Natural killer cell (primary cell): ENCODE data around the gene CHST9. TPM values are rescaled to one million over a fixed set of nuclear protein-coding genes. Genes with fewer than 3 reads are reported as not detected.

Source experiments
- ATAC-seq, 3 donors: fragments of 150-1000 bp in 2 of 3; fragments of 200-7000 bp in 1 of 3; cut with Tn5 transposase; 1 replicate in 1 of 3; 2 replicates in 2 of 3; pipeline ENCODE4 v1.10.0; 2021; ENCODE audit warnings: mild to moderate bottlenecking in 2 of 3, moderate library complexity in 2 of 3
- DNase-seq, 2 donors: peaks; one replicate each; pipeline versions ENCODE4 v3.0.0 to v3.0.0-alpha.2; 2013 to 2021; ENCODE audit warnings: mixed read lengths in 1 of 2
- H3K27ac ChIP-seq: one replicate; pipeline ENCODE4 v1.5.1; 2013; ENCODE audit warnings: mild to moderate bottlenecking, low read length
- H3K27me3 ChIP-seq: one replicate; pipeline ENCODE4 v1.6.1; 2013; ENCODE audit warnings: low read length; ENCODE audit not compliant: control insufficient read depth, insufficient read depth
- H3K36me3 ChIP-seq: one replicate; pipeline ENCODE4 v1.6.1; 2013; ENCODE audit warnings: low read length; ENCODE audit not compliant: control insufficient read depth, insufficient read depth
- H3K4me1 ChIP-seq: one replicate; pipeline ENCODE4 v1.6.1; 2013; ENCODE audit warnings: low read length; ENCODE audit not compliant: control insufficient read depth, insufficient read depth
- H3K4me3 ChIP-seq: one replicate; pipeline ENCODE4 v1.5.1; 2013; ENCODE audit warnings: low read length
- H3K9me3 ChIP-seq: one replicate; pipeline ENCODE4 v1.6.1; 2013; ENCODE audit warnings: low read length; ENCODE audit not compliant: control insufficient read depth, insufficient read depth
- H3K27ac Mint-ChIP-seq, 2 donors: one replicate each; pipeline ENCODE4 v1.8.0; 2022; ENCODE audit warnings: mild to moderate bottlenecking in 2 of 2, mixed read lengths in 2 of 2, moderate library complexity in 1 of 2
- H3K27me3 Mint-ChIP-seq, 2 donors: one replicate each; pipeline ENCODE4 v1.8.0; 2022; ENCODE audit warnings: low read depth in 2 of 2, mixed read lengths in 2 of 2
- H3K36me3 Mint-ChIP-seq: one replicate; pipeline ENCODE4 v1.8.0; 2022; ENCODE audit warnings: mixed read lengths
- H3K4me1 Mint-ChIP-seq, 2 donors: one replicate each; pipeline ENCODE4 v1.8.0; 2022; ENCODE audit warnings: mixed read lengths in 2 of 2
- H3K4me3 Mint-ChIP-seq: one replicate; pipeline ENCODE4 v1.8.0; 2022; ENCODE audit warnings: mild to moderate bottlenecking, moderate library complexity, mixed read lengths
- H3K9me3 Mint-ChIP-seq, 2 donors: one replicate each; pipeline ENCODE4 v1.8.0; 2022; ENCODE audit warnings: mixed read lengths in 2 of 2
- CTCF ChIP-seq: fragments of 200-600 bp; IDR thresholded peaks from one replicate; pipeline ENCODE4 v1.8.0; 2022; ENCODE audit warnings: antibody characterized with exemption
- WGBS: methylation state at CpG from one replicate; pipeline ENCODE4 v1.1.7; 2013; ENCODE audit warnings: missing lambda C conversion rate; ENCODE audit not compliant: insufficient coverage; 5-methylcytosine and 5-hydroxymethylcytosine counted together
- intact Hi-C: fragments of 100-400 bp; cut with micrococcal nuclease; formaldehyde crosslinking; loops from one replicate; pipeline ENCODE4 v1.14.2; 2022
- total RNA-seq, 4 donors: library from RNA; stranded (reverse); fragments of 120-200 nt in 1 of 4; gene quantifications; one replicate each; pipeline versions ENCODE4 v1.2.3 to v1.2.4, GENCODE V29; 2013 to 2022

The CHST9 gene
- total RNA-seq, 3 donors from 2014 or later (not counting 1 experiment from before 2014, with no cell fraction given), result not detected

- H3K36me3 ChIP-seq, result no peaks in the 10 kb centered on the region
- H3K27ac ChIP-seq, result no peak overlapping the region
- no peak for DNase-seq
- 92% methylated on average over 2 of the region's 3 CpGs for WGBS
- intact Hi-C loops, result no loop called here
- no peaks in the 10 kb centered on the region for H3K36me3 Mint-ChIP-seq
- H3K9me3 Mint-ChIP-seq, result peaks cover 6 to 8% of the 10 kb centered on the region in 2 donors
- no peaks in the 10 kb centered on the region for H3K27me3 Mint-ChIP-seq
- H3K4me3 ChIP-seq, result no peak overlapping the region
- H3K4me1 Mint-ChIP-seq, result no peaks in the 10 kb centered on the region
- no peak overlapping the region for H3K27ac Mint-ChIP-seq
- H3K27me3 ChIP-seq, result no peaks in the 10 kb centered on the region
- no peak for TF ChIP-seq CTCF
- no peak for ATAC-seq
- H3K4me1 ChIP-seq, result no peaks in the 10 kb centered on the region
- H3K4me3 Mint-ChIP-seq, result no peak overlapping the region
- H3K9me3 ChIP-seq, result no peaks in the 10 kb centered on the region
Measured at GRCh38 chr18:26943906-26944305, 241.2 kb downstream of the CHST9 start.

GRCh38 chr18:26941584-26941983, 243.5 kb downstream of the CHST9 start:
- H3K27ac ChIP-seq, result no peak overlapping the region
- Mint-ChIP-seq H3K4me1 (no peaks in the 10 kb centered on the region), H3K4me3 (no peak overlapping the region), H3K27me3 (no peaks in the 10 kb centered on the region), H3K9me3 (peaks cover 6% of the 10 kb centered on the region in 2 donors), H3K36me3 (no peaks in the 10 kb centered on the region), H3K27ac (no peak overlapping the region)
- no peak for TF ChIP-seq CTCF
- DNase-seq (no peak), ATAC-seq (no peak)
- H3K27me3 ChIP-seq, result no peaks in the 10 kb centered on the region
- WGBS, result 87% methylated on average over 4 of the region's 6 CpGs
- H3K4me1 ChIP-seq, result no peaks in the 10 kb centered on the region
- intact Hi-C loops, result no loop called here
- no peaks in the 10 kb centered on the region for H3K9me3 ChIP-seq
- H3K36me3 ChIP-seq, result no peaks in the 10 kb centered on the region
- H3K4me3 ChIP-seq, result no peak overlapping the region

- 80% methylated on average over 4 of the region's 5 CpGs for WGBS
Measured at GRCh38 chr18:26940744-26941398, 244.2 kb downstream of the CHST9 start.

More at GRCh38 chr18:26940744-26941398, 244.2 kb downstream of the CHST9 start:
- Mint-ChIP-seq H3K27ac (no peak overlapping the region), H3K36me3 (no peaks in the 10 kb centered on the region), H3K27me3 (no peaks in the 10 kb centered on the region), H3K4me1 (no peaks in the 10 kb centered on the region), H3K9me3 (peaks cover under 1 to 4% of the 10 kb centered on the region in 2 donors), H3K4me3 (no peak overlapping the region)
- Histone ChIP-seq H3K36me3 (no peaks in the 10 kb centered on the region), H3K27ac (no peak overlapping the region), H3K27me3 (no peaks in the 10 kb centered on the region), H3K4me1 (no peaks in the 10 kb centered on the region), H3K4me3 (no peak overlapping the region), H3K9me3 (no peaks in the 10 kb centered on the region)
- no peak for TF ChIP-seq CTCF
- intact Hi-C loops, result no loop called here
- ATAC-seq (no peak), DNase-seq (no peak)
